OCI-LY1 (cell line): ENCODE measurements around the gene TMOD3.
A peak's percentile ranks its signal among the peaks of the same experiment; 100 is the strongest.

Source experiments
- H2AFZ ChIP-seq: fragments of 200-600 bp; sonication (generic), shearing (Covaris generic); 2 replicates; pipeline ENCODE4 v1.6.0; 2014; ENCODE audit warnings: antibody characterized with exemption, mild to moderate bottlenecking, low read length
- H3F3A ChIP-seq: fragments of 200-600 bp; sonication (generic), shearing (Covaris generic); 2 replicates; pipeline ENCODE4 v1.6.0; 2014; ENCODE audit warnings: mild to moderate bottlenecking, antibody characterized with exemption, low read length, moderate library complexity; ENCODE audit not compliant: insufficient read depth
- H3K27ac ChIP-seq: fragments of 200-600 bp; sonication (generic); 2 replicates; pipeline ENCODE4 v1.5.1; 2014; ENCODE audit warnings: low read length, mixed run types, mild to moderate bottlenecking, low read depth; ENCODE audit not compliant: poor library complexity, severe bottlenecking
- H3K27me3 ChIP-seq: fragments of 200-600 bp; sonication (generic); 2 replicates; pipeline ENCODE4 v1.6.0; 2014; ENCODE audit warnings: antibody characterized with exemption, mild to moderate bottlenecking, low read length, moderate library complexity; ENCODE audit not compliant: insufficient read depth
- H3K36me3 ChIP-seq: fragments of 200-600 bp; sonication (generic); 2 replicates; pipeline ENCODE4 v1.6.1; 2014; ENCODE audit warnings: mild to moderate bottlenecking, antibody characterized with exemption, low read length, moderate library complexity, mixed read lengths; ENCODE audit not compliant: insufficient read depth
- H3K4me1 ChIP-seq: fragments of 200-600 bp; sonication (generic); 2 replicates; pipeline ENCODE4 v1.5.1; 2014; ENCODE audit warnings: mild to moderate bottlenecking, low read length, moderate library complexity; ENCODE audit not compliant: insufficient read depth, severe bottlenecking
- H3K4me2 ChIP-seq: fragments of 200-600 bp; sonication (generic), shearing (Covaris generic); 2 replicates; pipeline ENCODE4 v1.6.1; 2014; ENCODE audit warnings: low read length
- H3K4me3 ChIP-seq: fragments of 200-600 bp; sonication (generic); 2 replicates; pipeline ENCODE4 v1.5.1; 2014; ENCODE audit warnings: low read length, low read depth, mild to moderate bottlenecking, mixed read lengths; ENCODE audit not compliant: poor library complexity, severe bottlenecking
- H3K79me2 ChIP-seq: fragments of 200-600 bp; shearing (Covaris generic); 2 replicates; pipeline ENCODE4 v1.6.1; 2016; ENCODE audit warnings: mixed run types, low read length, mixed read lengths; ENCODE audit not compliant: insufficient read depth
- H3K9ac ChIP-seq: fragments of 200-600 bp; sonication (generic), shearing (Covaris generic); 2 replicates; pipeline ENCODE4 v1.6.1; 2014; ENCODE audit warnings: mild to moderate bottlenecking, low read length, mixed read lengths
- H3K9me2 ChIP-seq: fragments of 200-600 bp; sonication (generic), shearing (Covaris generic); 2 replicates; pipeline ENCODE4 v1.6.1; 2014; ENCODE audit warnings: low read depth, mild to moderate bottlenecking, low read length, mixed read lengths
- H3K9me3 ChIP-seq: fragments of 200-600 bp; shearing (Covaris generic); 2 replicates; pipeline ENCODE4 v1.6.1; 2014; ENCODE audit warnings: low read length, mixed read lengths
- H4K20me1 ChIP-seq: fragments of 200-600 bp; sonication (generic), shearing (Covaris generic); 2 replicates; pipeline ENCODE4 v1.6.0; 2016; ENCODE audit warnings: mild to moderate bottlenecking, low read length; ENCODE audit not compliant: insufficient read depth
- EZH2 ChIP-seq: fragments of 200-600 bp; sonication (generic), shearing (Covaris generic); IDR thresholded peaks from 2 replicates; pipeline ENCODE4 v1.8.0; 2017; ENCODE audit warnings: borderline replicate concordance, mixed run types, mild to moderate bottlenecking, antibody characterized with exemption, low read length, moderate library complexity, mixed read lengths
- TF ChIP-seq, protein P1 (sequence below): fragments of 200-600 bp; sonication (generic), shearing (Covaris generic); IDR thresholded peaks from 2 replicates; pipeline ENCODE4 v1.5.1; 2017; ENCODE audit warnings: mild to moderate bottlenecking, antibody characterized with exemption, low read length, moderate library complexity, mixed read lengths

Gene TMOD3

DNA sequence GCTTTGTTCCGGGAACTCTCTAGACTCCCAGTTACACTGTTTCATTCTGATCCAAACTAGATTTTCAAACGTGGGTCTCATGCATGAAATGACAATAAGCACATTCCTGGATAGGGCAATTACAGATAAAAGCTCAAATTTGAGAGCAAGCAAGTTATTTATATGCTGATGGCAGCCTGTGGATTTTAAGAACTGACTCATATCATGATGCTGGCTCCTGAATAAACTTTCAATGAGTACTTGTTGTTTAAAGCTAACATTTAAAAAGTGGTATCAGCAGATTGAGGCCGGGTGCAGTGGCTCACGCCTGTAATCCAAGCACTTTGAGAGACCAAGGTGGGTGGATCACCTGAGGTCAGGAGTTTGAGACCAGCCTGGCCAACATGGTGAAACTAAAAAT is 75.5 kb downstream of the TMOD3 start:
- H3K4me1 ChIP-seq, result no peaks in the 10 kb centered on the region
- H3K79me2 ChIP-seq, result no peaks in the 10 kb centered on the region
- H3K27me3 ChIP-seq, result no peaks in the 10 kb centered on the region
- no peaks in the 10 kb centered on the region for H4K20me1 ChIP-seq
- H3K9ac ChIP-seq, result no peak overlapping the region
- H2AFZ ChIP-seq, result no peak overlapping the region
- peaks cover 56% of the 10 kb centered on the region for H3K36me3 ChIP-seq
- no peak overlapping the region for H3K4me2 ChIP-seq
- H3K9me3 ChIP-seq, result no peaks in the 10 kb centered on the region
- TF ChIP-seq, protein P1, sequence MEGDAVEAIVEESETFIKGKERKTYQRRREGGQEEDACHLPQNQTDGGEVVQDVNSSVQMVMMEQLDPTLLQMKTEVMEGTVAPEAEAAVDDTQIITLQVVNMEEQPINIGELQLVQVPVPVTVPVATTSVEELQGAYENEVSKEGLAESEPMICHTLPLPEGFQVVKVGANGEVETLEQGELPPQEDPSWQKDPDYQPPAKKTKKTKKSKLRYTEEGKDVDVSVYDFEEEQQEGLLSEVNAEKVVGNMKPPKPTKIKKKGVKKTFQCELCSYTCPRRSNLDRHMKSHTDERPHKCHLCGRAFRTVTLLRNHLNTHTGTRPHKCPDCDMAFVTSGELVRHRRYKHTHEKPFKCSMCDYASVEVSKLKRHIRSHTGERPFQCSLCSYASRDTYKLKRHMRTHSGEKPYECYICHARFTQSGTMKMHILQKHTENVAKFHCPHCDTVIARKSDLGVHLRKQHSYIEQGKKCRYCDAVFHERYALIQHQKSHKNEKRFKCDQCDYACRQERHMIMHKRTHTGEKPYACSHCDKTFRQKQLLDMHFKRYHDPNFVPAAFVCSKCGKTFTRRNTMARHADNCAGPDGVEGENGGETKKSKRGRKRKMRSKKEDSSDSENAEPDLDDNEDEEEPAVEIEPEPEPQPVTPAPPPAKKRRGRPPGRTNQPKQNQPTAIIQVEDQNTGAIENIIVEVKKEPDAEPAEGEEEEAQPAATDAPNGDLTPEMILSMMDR, result no peak
- TF ChIP-seq EZH2, result no peak
- no peak overlapping the region for H3K27ac ChIP-seq
- no peaks in the 10 kb centered on the region for H3F3A ChIP-seq
- no peak overlapping the region for H3K4me3 ChIP-seq
- no peaks in the 10 kb centered on the region for H3K9me2 ChIP-seq

DNA sequence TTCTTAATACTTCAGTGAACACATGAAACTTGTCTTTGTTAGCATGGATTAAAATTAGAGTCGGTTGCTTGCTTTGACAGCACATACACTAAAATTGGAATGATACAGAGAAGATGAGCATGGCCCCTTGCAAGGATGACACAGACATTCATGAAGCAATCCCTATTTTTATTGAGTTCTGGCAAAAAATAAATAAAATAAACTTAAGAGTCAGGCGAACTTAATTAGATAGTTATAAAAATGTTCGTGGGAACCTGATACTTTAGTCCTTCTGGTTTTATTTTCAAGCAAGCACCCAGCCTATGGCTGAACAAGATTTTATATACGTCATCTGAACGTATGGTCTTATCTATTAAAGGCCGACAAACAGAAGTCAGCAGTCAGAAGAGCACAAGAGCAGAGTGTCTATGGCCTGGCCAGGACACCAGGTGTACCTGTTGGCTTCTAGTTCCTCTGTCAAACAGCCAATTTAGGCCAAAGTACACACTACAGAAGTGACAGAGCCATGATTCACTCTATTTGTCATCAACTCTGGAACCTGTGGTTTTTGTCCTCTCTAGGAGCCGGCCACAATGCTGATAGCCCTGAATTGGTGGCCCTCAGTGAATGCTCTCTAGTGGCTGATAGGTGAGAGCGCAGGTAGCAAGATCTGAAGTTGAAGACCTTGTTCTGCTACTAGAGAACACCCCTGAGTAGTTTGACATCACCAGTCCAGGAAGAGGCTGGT is 77.8 kb downstream of the TMOD3 start:
- no peaks in the 10 kb centered on the region for H3K27me3 ChIP-seq
- H3K36me3 ChIP-seq, result peaks cover 36% of the 10 kb centered on the region
- no peaks in the 10 kb centered on the region for H3K9me2 ChIP-seq
- H3F3A ChIP-seq, result no peaks in the 10 kb centered on the region
- TF ChIP-seq, protein P1, result peak; percentile 15; the same call in 1 of the 2 replicates
- no peak for TF ChIP-seq EZH2
- no peaks in the 10 kb centered on the region for H3K79me2 ChIP-seq
- H4K20me1 ChIP-seq, result no peaks in the 10 kb centered on the region
- no peaks in the 10 kb centered on the region for H3K9me3 ChIP-seq
- H3K4me2 ChIP-seq, result no peak overlapping the region
- H3K27ac ChIP-seq, result no peak overlapping the region
- H3K9ac ChIP-seq, result no peak overlapping the region
- H3K4me1 ChIP-seq, result no peaks in the 10 kb centered on the region
- no peak overlapping the region for H2AFZ ChIP-seq
- no peak overlapping the region for H3K4me3 ChIP-seq

DNA sequence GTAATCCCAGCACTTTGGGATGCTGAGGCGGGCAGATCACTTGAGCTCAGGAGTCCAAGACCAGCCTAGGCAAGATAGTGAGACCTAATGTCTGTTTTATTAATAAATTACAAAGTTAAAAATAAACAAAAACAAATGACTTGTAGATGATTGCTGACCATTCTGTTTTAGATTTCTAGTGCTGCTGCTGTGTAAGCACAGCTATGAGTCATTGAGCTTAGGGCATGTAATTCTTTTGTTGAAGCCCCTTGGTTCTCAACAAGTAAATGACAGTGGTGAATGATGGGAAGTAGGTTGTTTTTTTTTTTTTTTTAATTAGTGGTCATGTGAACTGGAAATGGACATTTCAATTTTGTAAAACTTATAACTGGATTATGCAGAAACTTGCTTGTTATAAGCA is 78.9 kb downstream of the TMOD3 start:
- H3K4me3 ChIP-seq, result no peak overlapping the region
- H2AFZ ChIP-seq, result no peak overlapping the region
- no peaks in the 10 kb centered on the region for H3K79me2 ChIP-seq
- no peaks in the 10 kb centered on the region for H3F3A ChIP-seq
- H3K9me2 ChIP-seq, result no peaks in the 10 kb centered on the region
- TF ChIP-seq, protein P1, result no peak
- TF ChIP-seq EZH2, result no peak
- no peak overlapping the region for H3K27ac ChIP-seq
- H4K20me1 ChIP-seq, result no peaks in the 10 kb centered on the region
- H3K4me1 ChIP-seq, result no peaks in the 10 kb centered on the region
- no peak overlapping the region for H3K4me2 ChIP-seq
- H3K9me3 ChIP-seq, result no peaks in the 10 kb centered on the region
- no peaks in the 10 kb centered on the region for H3K27me3 ChIP-seq
- H3K9ac ChIP-seq, result no peak overlapping the region
- peaks cover 36% of the 10 kb centered on the region; the same call in 1 of the 2 replicates for H3K36me3 ChIP-seq
